ENCODE measurements around the gene MYBPC3. TPM values are rescaled to one million over a fixed set of nuclear protein-coding genes. Genes with fewer than 3 reads are reported as not detected.

MYBPC3 gene
- total RNA-seq, result not detected
- polyA plus RNA-seq, result not detected

GRCh38 chr11:47352556-47352955 lies at the start of gene MYBPC3:
MYBPC3 (minus strand) TSS chr11:47352702; CDS start chr11:47352647, 55 bp downstream.
- DNase-seq, result no peak
- H3K4me1 ChIP-seq (ENCODE audit: control insufficient read depth, insufficient read depth, low read length, poor library complexity, severe bottlenecking), result no peaks in the 10 kb centered on the region
- no peak for ATAC-seq (ENCODE audit: low read depth in 2 of 2)

GRCh38 chr11:47400768-47401279 lies 48.3 kb upstream of the MYBPC3 start:
- Histone ChIP-seq H3K36me3 (ENCODE audit: control insufficient read depth, insufficient read depth, low read length) (no peaks in the 10 kb centered on the region), H3K27me3 (ENCODE audit: control insufficient read depth, insufficient read depth, low read length) (no peaks in the 10 kb centered on the region), H3K4me1 (ENCODE audit: control insufficient read depth, insufficient read depth, low read length, poor library complexity, severe bottlenecking) (peaks cover 23% of the 10 kb centered on the region), H3K27ac (ENCODE audit: insufficient read depth, low read length, poor library complexity, severe bottlenecking) (peak overlapping the region; percentile 66), H3K9me3 (ENCODE audit: control insufficient read depth in 2 of 2, low read length in 2 of 2) (no peaks in the 10 kb centered on the region), H3K4me3 (ENCODE audit: low read depth, low read length) (peak overlapping the region; percentile 54)
- DNase-seq, result no peak
- no peaks in the 10 kb centered on the region for H3K36me3 Mint-ChIP-seq
- peak overlapping the region; percentile 75 to 91 (median 84) for H3K4me3 Mint-ChIP-seq
- ATAC-seq (ENCODE audit: low read depth in 2 of 2), result no peak
- peak overlapping the region; percentile 88 to 94 (median 93) for H3K27ac Mint-ChIP-seq
- H3K9me3 Mint-ChIP-seq, result no peaks in the 10 kb centered on the region
- peaks cover 0 to 43% (median 18%) of the 10 kb centered on the region in 4 donors for H3K4me1 Mint-ChIP-seq
- no peaks in the 10 kb centered on the region for H3K27me3 Mint-ChIP-seq

More at GRCh38 chr11:47352556-47352955, at the start of gene MYBPC3:
- Mint-ChIP-seq H3K36me3 (no peaks in the 10 kb centered on the region), H3K9me3 (no peaks in the 10 kb centered on the region), H3K27me3 (no peaks in the 10 kb centered on the region), H3K4me3 (no peak within 1 kb of the TSS), H3K27ac (no peak within 1 kb of the TSS), H3K4me1 (no peaks in the 10 kb centered on the region)
- Histone ChIP-seq H3K4me3 (ENCODE audit: low read depth, low read length) (no peak within 1 kb of the TSS), H3K27ac (ENCODE audit: insufficient read depth, low read length, poor library complexity, severe bottlenecking) (no peak within 1 kb of the TSS), H3K9me3 (ENCODE audit: control insufficient read depth in 2 of 2, low read length in 2 of 2) (no peaks in the 10 kb centered on the region), H3K27me3 (ENCODE audit: control insufficient read depth, insufficient read depth, low read length) (no peaks in the 10 kb centered on the region), H3K36me3 (ENCODE audit: control insufficient read depth, insufficient read depth, low read length) (no peaks in the 10 kb centered on the region)

- peaks cover 30% of the 10 kb centered on the region for H3K4me1 ChIP-seq (ENCODE audit: control insufficient read depth, insufficient read depth, low read length, poor library complexity, severe bottlenecking)
- H3K4me3 ChIP-seq (ENCODE audit: low read depth, low read length), result peak overlapping the region; percentile 66
- H3K27me3 ChIP-seq (ENCODE audit: control insufficient read depth, insufficient read depth, low read length), result no peaks in the 10 kb centered on the region
- H3K27ac ChIP-seq (ENCODE audit: insufficient read depth, low read length, poor library complexity, severe bottlenecking), result peak overlapping the region; percentile 66
- no peaks in the 10 kb centered on the region for H3K9me3 Mint-ChIP-seq
- H3K36me3 Mint-ChIP-seq, result no peaks in the 10 kb centered on the region
- peak overlapping the region; percentile 88 to 94 (median 93) for H3K27ac Mint-ChIP-seq
- no peaks in the 10 kb centered on the region for H3K9me3 ChIP-seq (ENCODE audit: control insufficient read depth in 2 of 2, low read length in 2 of 2)
- H3K27me3 Mint-ChIP-seq, result no peaks in the 10 kb centered on the region
- peaks cover 0 to 50% (median 21%) of the 10 kb centered on the region in 4 donors for H3K4me1 Mint-ChIP-seq
- H3K4me3 Mint-ChIP-seq, result peak overlapping the region; percentile 76 to 91 (median 86)
- ATAC-seq (ENCODE audit: low read depth in 2 of 2) (peak; percentile 69 to 77), DNase-seq (peak; percentile 33 to 53 (median 50))
- no peaks in the 10 kb centered on the region for H3K36me3 ChIP-seq (ENCODE audit: control insufficient read depth, insufficient read depth, low read length)
Observed at GRCh38 chr11:47399860-47400767, 47.6 kb upstream of the MYBPC3 start.

GRCh38 chr11:47398551-47398950 lies 46.0 kb upstream of the MYBPC3 start:
- H3K9me3 Mint-ChIP-seq, result no peaks in the 10 kb centered on the region
- Histone ChIP-seq H3K4me3 (ENCODE audit: low read depth, low read length) (no peak overlapping the region), H3K36me3 (ENCODE audit: control insufficient read depth, insufficient read depth, low read length) (no peaks in the 10 kb centered on the region), H3K9me3 (ENCODE audit: control insufficient read depth in 2 of 2, low read length in 2 of 2) (no peaks in the 10 kb centered on the region), H3K27ac (ENCODE audit: insufficient read depth, low read length, poor library complexity, severe bottlenecking) (no peak overlapping the region), H3K27me3 (ENCODE audit: control insufficient read depth, insufficient read depth, low read length) (no peaks in the 10 kb centered on the region), H3K4me1 (ENCODE audit: control insufficient read depth, insufficient read depth, low read length, poor library complexity, severe bottlenecking) (peaks cover 46% of the 10 kb centered on the region)
- ATAC-seq (ENCODE audit: low read depth in 2 of 2) (no peak), DNase-seq (no peak)
- H3K36me3 Mint-ChIP-seq, result no peaks in the 10 kb centered on the region
- H3K4me3 Mint-ChIP-seq, result peak overlapping the region; percentile 32 to 84 (median 62)
- peak overlapping the region; percentile 67 to 84 (median 82) for H3K27ac Mint-ChIP-seq
- no peaks in the 10 kb centered on the region for H3K27me3 Mint-ChIP-seq
- peaks cover 0 to 64% (median 23%) of the 10 kb centered on the region in 4 donors for H3K4me1 Mint-ChIP-seq

GRCh38 chr11:47398011-47398410 lies 45.5 kb upstream of the MYBPC3 start:
- Mint-ChIP-seq H3K27ac (peak overlapping the region in 2 of 3 donors; percentile 67 to 84), H3K4me1 (peaks cover 0 to 67% (median 23%) of the 10 kb centered on the region in 4 donors), H3K4me3 (peak overlapping the region in 3 of 4 donors; percentile 14 to 84 (median 76)), H3K36me3 (no peaks in the 10 kb centered on the region), H3K27me3 (no peaks in the 10 kb centered on the region), H3K9me3 (no peaks in the 10 kb centered on the region)
- H3K4me3 ChIP-seq (ENCODE audit: low read depth, low read length), result no peak overlapping the region
- no peaks in the 10 kb centered on the region for H3K27me3 ChIP-seq (ENCODE audit: control insufficient read depth, insufficient read depth, low read length)
- ATAC-seq (ENCODE audit: low read depth in 2 of 2), result no peak
- no peaks in the 10 kb centered on the region for H3K36me3 ChIP-seq (ENCODE audit: control insufficient read depth, insufficient read depth, low read length)
- H3K9me3 ChIP-seq (ENCODE audit: control insufficient read depth in 2 of 2, low read length in 2 of 2), result no peaks in the 10 kb centered on the region
- no peak for DNase-seq
- H3K4me1 ChIP-seq (ENCODE audit: control insufficient read depth, insufficient read depth, low read length, poor library complexity, severe bottlenecking), result peaks cover 51% of the 10 kb centered on the region
- H3K27ac ChIP-seq (ENCODE audit: insufficient read depth, low read length, poor library complexity, severe bottlenecking), result no peak overlapping the region

- Mint-ChIP-seq H3K9me3 (no peaks in the 10 kb centered on the region), H3K27me3 (no peaks in the 10 kb centered on the region), H3K36me3 (no peaks in the 10 kb centered on the region), H3K4me3 (peak overlapping the region in 2 of 4 donors; percentile 61 to 76), H3K4me1 (peaks cover 0 to 77% (median 22%) of the 10 kb centered on the region in 4 donors), H3K27ac (peak overlapping the region; percentile 87 to 97 (median 92))
- H3K4me1 ChIP-seq (ENCODE audit: control insufficient read depth, insufficient read depth, low read length, poor library complexity, severe bottlenecking), result peaks cover 49% of the 10 kb centered on the region
- DNase-seq (no peak), ATAC-seq (ENCODE audit: low read depth in 2 of 2) (no peak)
- H3K27ac ChIP-seq (ENCODE audit: insufficient read depth, low read length, poor library complexity, severe bottlenecking), result peak overlapping the region; percentile 84
- no peaks in the 10 kb centered on the region for H3K27me3 ChIP-seq (ENCODE audit: control insufficient read depth, insufficient read depth, low read length)
- H3K4me3 ChIP-seq (ENCODE audit: low read depth, low read length), result no peak overlapping the region
- H3K36me3 ChIP-seq (ENCODE audit: control insufficient read depth, insufficient read depth, low read length), result no peaks in the 10 kb centered on the region
- no peaks in the 10 kb centered on the region for H3K9me3 ChIP-seq (ENCODE audit: control insufficient read depth in 2 of 2, low read length in 2 of 2)
Observed at GRCh38 chr11:47396049-47396320, 43.5 kb upstream of the MYBPC3 start.

GRCh38 chr11:47395223-47396048 lies 42.9 kb upstream of the MYBPC3 start:
- H3K4me1 Mint-ChIP-seq, result peaks cover 0 to 77% (median 18%) of the 10 kb centered on the region in 4 donors
- Histone ChIP-seq H3K27me3 (ENCODE audit: control insufficient read depth, insufficient read depth, low read length) (no peaks in the 10 kb centered on the region), H3K4me1 (ENCODE audit: control insufficient read depth, insufficient read depth, low read length, poor library complexity, severe bottlenecking) (peaks cover 43% of the 10 kb centered on the region)

More at GRCh38 chr11:47395223-47396048, 42.9 kb upstream of the MYBPC3 start:
- Histone ChIP-seq H3K4me3 (ENCODE audit: low read depth, low read length) (no peak overlapping the region), H3K27ac (ENCODE audit: insufficient read depth, low read length, poor library complexity, severe bottlenecking) (peak overlapping the region; percentile 84), H3K9me3 (ENCODE audit: control insufficient read depth in 2 of 2, low read length in 2 of 2) (no peaks in the 10 kb centered on the region), H3K36me3 (ENCODE audit: control insufficient read depth, insufficient read depth, low read length) (no peaks in the 10 kb centered on the region)
- no peaks in the 10 kb centered on the region for H3K9me3 Mint-ChIP-seq
- no peaks in the 10 kb centered on the region for H3K27me3 Mint-ChIP-seq
- ATAC-seq (ENCODE audit: low read depth in 2 of 2) (no peak), DNase-seq (no peak)
- peak overlapping the region in 3 of 4 donors; percentile 61 to 76 (median 66) for H3K4me3 Mint-ChIP-seq
- no peaks in the 10 kb centered on the region for H3K36me3 Mint-ChIP-seq
- peak overlapping the region; percentile 87 to 97 (median 92) for H3K27ac Mint-ChIP-seq

Measured in CD4-positive, CD25-positive, alpha-beta regulatory T cell (primary cell).